Activated CD4-positive, alpha-beta T cell treated with anti-CD3 and anti-CD28 coated beads, Interleukin-2, amount 50 U/mL, for 24 hours (primary cell): ENCODE results near the gene TNS2.

Experiments
- DNase-seq, 2 donors: peaks; one replicate each; pipeline ENCODE4 v3.0.0-alpha.2; 2020; ENCODE audit warnings: low read depth in 1 of 2, low spot score in 1 of 2

The TNS2 gene

GRCh38 chr12:53113136-53113705 lies 63.4 kb downstream of the TNS2 start:
- DNase-seq, result no peak

GRCh38 chr12:53113951-53114350 lies 64.1 kb downstream of the TNS2 start:
- DNase-seq, result no peak
